Ascending aorta (tissue), 2 donors: ENCODE measurements around the gene CBLB. TPM values are rescaled to one million over a fixed set of nuclear protein-coding genes. Genes with fewer than 3 reads are reported as not detected.

ENCODE experiments used
- DNase-seq, 2 donors: peaks; one replicate each; pipeline ENCODE4 v3.0.0-alpha.2; 2019; ENCODE audit warnings: low spot score in 2 of 2
- H3K27ac ChIP-seq, 2 donors: fragments of 200-600 bp; sonication (generic); one replicate each; pipeline ENCODE4 v1.5.1; 2016 to 2017; ENCODE audit warnings: mild to moderate bottlenecking in 1 of 2
- H3K27me3 ChIP-seq: fragments of 200-600 bp; sonication (generic); one replicate; pipeline ENCODE4 v1.5.1; 2017
- H3K36me3 ChIP-seq, 2 donors: fragments of 200-600 bp; sonication (generic); one replicate each; pipeline ENCODE4 v1.5.1; 2016
- H3K4me1 ChIP-seq, 2 donors: fragments of 200-600 bp; sonication (generic); one replicate each; pipeline ENCODE4 v1.5.1; 2016 to 2017; ENCODE audit warnings: mild to moderate bottlenecking in 1 of 2
- H3K4me3 ChIP-seq, 2 donors: fragments of 200-600 bp; sonication (generic); one replicate each; pipeline ENCODE4 v1.5.1; 2016 to 2017; ENCODE audit warnings: mild to moderate bottlenecking in 1 of 2
- H3K9me3 ChIP-seq, 2 donors: fragments of 200-600 bp; sonication (generic); one replicate each; pipeline ENCODE4 v1.5.1; 2016
- CTCF ChIP-seq, 3 experiments: fragments of 200-600 bp in 2 of 3; fragments of 450-650 bp in 1 of 3; sonication (generic) in 2 of 3; IDR thresholded peaks; one replicate each; pipeline ENCODE4 v1.5.1; 2016 to 2019; ENCODE audit warnings: antibody characterized with exemption in 3 of 3, mild to moderate bottlenecking in 1 of 3, moderate library complexity in 1 of 3
- intact Hi-C: fragments of 100-400 bp; cut with DNase I; formaldehyde crosslinking; loops from one replicate; pipeline ENCODE4 v1.15.1; 2023
- total RNA-seq: library from RNA; depleted of rRNA; stranded (reverse); fragments of >200 nt; gene quantifications from one replicate; pipeline ENCODE4 v1.1.0, GENCODE V29; 2016

Gene CBLB
- total RNA-seq, 1 donor from 2014 or later = 30.0 TPM

- Histone ChIP-seq H3K27me3 (no peaks in the 10 kb centered on the region), H3K4me3 (no peak overlapping the region), H3K9me3 (no peaks in the 10 kb centered on the region), H3K27ac (no peak overlapping the region), H3K36me3 (peaks cover 12 to 20% of the 10 kb centered on the region in 2 donors), H3K4me1 (no peaks in the 10 kb centered on the region)
- intact Hi-C loops = no loop called here
- TF ChIP-seq CTCF (IDR thresholded peaks at IDR 0.05) = no peak
- no peak for DNase-seq
Measured at GRCh38 chr3:105853801-105854432, 14.9 kb downstream of the CBLB start.

- Histone ChIP-seq H3K27me3 (no peaks in the 10 kb centered on the region), H3K27ac (no peak overlapping the region), H3K36me3 (peaks cover 12 to 20% of the 10 kb centered on the region in 2 donors), H3K4me1 (no peaks in the 10 kb centered on the region), H3K4me3 (no peak overlapping the region), H3K9me3 (no peaks in the 10 kb centered on the region)
- no peak for TF ChIP-seq CTCF (IDR thresholded peaks at IDR 0.05)
- no peak for DNase-seq
- intact Hi-C loops = no loop called here
Measured at GRCh38 chr3:105851582-105851981, 17.2 kb downstream of the CBLB start.

- H3K4me3 ChIP-seq = no peak overlapping the region
- intact Hi-C loops = no loop called here
- H3K4me1 ChIP-seq = no peaks in the 10 kb centered on the region
- H3K9me3 ChIP-seq = no peaks in the 10 kb centered on the region
- peaks cover 12 to 20% of the 10 kb centered on the region in 2 donors for H3K36me3 ChIP-seq
- no peaks in the 10 kb centered on the region for H3K27me3 ChIP-seq
- no peak for TF ChIP-seq CTCF (IDR thresholded peaks at IDR 0.05)
- no peak overlapping the region for H3K27ac ChIP-seq
- DNase-seq = no peak
Measured at GRCh38 chr3:105851176-105851575, 17.6 kb downstream of the CBLB start.

- intact Hi-C loops = no loop called here
- Histone ChIP-seq H3K27me3 (no peaks in the 10 kb centered on the region), H3K4me3 (no peak overlapping the region), H3K36me3 (peaks cover 12 to 20% of the 10 kb centered on the region in 2 donors), H3K9me3 (no peaks in the 10 kb centered on the region), H3K27ac (no peak overlapping the region), H3K4me1 (peaks cover 0 to 4% of the 10 kb centered on the region in 2 donors)
- TF ChIP-seq CTCF (IDR thresholded peaks at IDR 0.05) = no peak
- no peak for DNase-seq
Measured at GRCh38 chr3:105850593-105850992, 18.2 kb downstream of the CBLB start.

GRCh38 chr3:105848821-105849220 lies 20.0 kb downstream of the CBLB start:
- Histone ChIP-seq H3K4me1 (peaks cover 0 to 6% of the 10 kb centered on the region in 2 donors), H3K27me3 (no peaks in the 10 kb centered on the region), H3K36me3 (peaks cover 4 to 9% of the 10 kb centered on the region in 2 donors), H3K27ac (no peak overlapping the region), H3K9me3 (no peaks in the 10 kb centered on the region), H3K4me3 (no peak overlapping the region)
- TF ChIP-seq CTCF (IDR thresholded peaks at IDR 0.05) = no peak
- intact Hi-C loops = no loop called here
- DNase-seq = no peak

- Histone ChIP-seq H3K4me1 (peaks cover 0 to 6% of the 10 kb centered on the region in 2 donors), H3K36me3 (peaks cover 2 to 4% of the 10 kb centered on the region in 2 donors), H3K27ac (no peak overlapping the region), H3K9me3 (no peaks in the 10 kb centered on the region), H3K27me3 (no peaks in the 10 kb centered on the region), H3K4me3 (no peak overlapping the region)
- TF ChIP-seq CTCF (IDR thresholded peaks at IDR 0.05) = no peak
- intact Hi-C loops = no loop called here
- no peak for DNase-seq
Measured at GRCh38 chr3:105847865-105848264, 20.9 kb downstream of the CBLB start.
